Spleen (tissue), 11 donors: ENCODE data around the gene SCAND1. TPM values are rescaled to one million over a fixed set of nuclear protein-coding genes. Genes with fewer than 3 reads are reported as not detected.

Source experiments
- DNase-seq: peaks from one replicate; pipeline ENCODE4 v3.0.0-alpha.2; 2020
- H3K27ac ChIP-seq, 8 donors: fragments of 200-600 bp; sonication (generic) in 7 of 8; 1 replicate in 4 of 8; 2 replicates in 4 of 8; pipeline versions ENCODE4 v1.5.0 to v1.8.0; 2016 to 2021; ENCODE audit warnings: inconsistent platforms in 4 of 8, mild to moderate bottlenecking in 4 of 8, moderate library complexity in 1 of 8
- H3K27me3 ChIP-seq, 7 donors: fragments of 200-600 bp; sonication (generic) in 6 of 7; replicated peaks in 1 of 7; 1 replicate in 4 of 7; 2 replicates in 3 of 7; pipeline versions ENCODE4 v1.5.0 to v1.8.0; 2016 to 2021; ENCODE audit warnings: inconsistent platforms in 3 of 7, mild to moderate bottlenecking in 1 of 7
- H3K36me3 ChIP-seq, 6 donors: fragments of 200-600 bp; sonication (generic) in 5 of 6; 1 replicate in 4 of 6; 2 replicates in 2 of 6; pipeline versions ENCODE4 v1.5.0 to v1.8.0; 2016 to 2021; ENCODE audit warnings: inconsistent platforms in 2 of 6
- H3K4me1 ChIP-seq, 6 donors: fragments of 200-600 bp; sonication (generic) in 5 of 6; 1 replicate in 3 of 6; 2 replicates in 3 of 6; pipeline versions ENCODE4 v1.5.0 to v1.8.0; 2016 to 2021; ENCODE audit warnings: inconsistent platforms in 3 of 6
- H3K4me3 ChIP-seq, 8 donors: fragments of 200-600 bp; sonication (generic) in 7 of 8; 1 replicate in 4 of 8; 2 replicates in 4 of 8; pipeline versions ENCODE4 v1.5.0 to v1.8.0; 2016 to 2021; ENCODE audit warnings: inconsistent platforms in 4 of 8, mild to moderate bottlenecking in 4 of 8, moderate library complexity in 2 of 8
- H3K9me3 ChIP-seq, 8 donors: fragments of 200-600 bp; sonication (generic) in 7 of 8; 1 replicate in 4 of 8; 2 replicates in 4 of 8; pipeline versions ENCODE4 v1.5.0 to v1.8.0; 2016 to 2021; ENCODE audit warnings: inconsistent platforms in 4 of 8
- POLR2A ChIP-seq, 3 donors: fragments of 450-650 bp; IDR thresholded peaks; one replicate each; pipeline ENCODE4 v1.5.1; 2017; ENCODE audit warnings: antibody characterized with exemption in 3 of 3, mild to moderate bottlenecking in 1 of 3
- POLR2AphosphoS5 ChIP-seq, 3 donors: sonication (generic); formaldehyde crosslinking; IDR thresholded peaks; one replicate each; pipeline ENCODE4 v1.5.1; 2017; ENCODE audit warnings: antibody characterized with exemption in 3 of 3
- WGBS, 5 donors: extraction: QIAGEN DNeasy Blood & Tissue Kit in 3 of 5; methylation state at CpG; one replicate each; pipeline versions ENCODE4 v1.1.5 to v1.1.7; 2013 to 2018; 5-methylcytosine and 5-hydroxymethylcytosine counted together
- intact Hi-C: fragments of 100-400 bp; cut with DNase I; formaldehyde crosslinking; loops from one replicate; pipeline ENCODE4 v1.15.0; 2023; ENCODE audit warnings: low total_unique reads
- polyA plus RNA-seq, 3 donors: library from polyadenylated mRNA; stranded (reverse); fragments of 200-250 nt; gene quantifications; one replicate each; pipeline ENCODE4 v1.2.1, GENCODE V29; 2013
- total RNA-seq, 7 donors: library from RNA; depleted of rRNA in 3 of 7; stranded (reverse); fragments of >200 nt in 3 of 7; fragmentation: NEBNext Ultra II Directional in 4 of 7; extraction: Animal tissue kit (Norgen Biotek cat#: 25700) in 4 of 7; gene quantifications; one replicate each; pipeline versions ENCODE4 v1.1.0 to v1.2.1, GENCODE V29; 2016 to 2021
- TF ChIP-seq, protein P1 (sequence below), 11 experiments: fragments of 200-600 bp in 7 of 11; fragments of 450-650 bp in 4 of 11; sonication (generic) in 4 of 11; IDR thresholded peaks in 8 of 11; conservative IDR thresholded peaks in 3 of 11; 1 replicate in 7 of 11; 2 replicates in 4 of 11; pipeline versions ENCODE4 v1.4.0 to v1.8.0; 2016 to 2021; ENCODE audit warnings: antibody characterized with exemption in 11 of 11, inconsistent platforms in 4 of 11, mild to moderate bottlenecking in 1 of 11
- donor health status: healthy with polysubstance abuse.
- donor health status: DM: no; HTN: no; CAD: no; lungs with moderate emphysema.
- donor health status: DM: no; HTN: no; CAD: no.
- donor health status: Bipolar disorder and iron deficiency.
- donor health status: healthy.
- donor health status: DM: no; HTN: no; CAD: no.
- donor health status: DM: yes; HTN: yes; CAD: no.

SCAND1 gene
- total and polyA plus RNA-seq, 10 donors, result 50.0 to 291 (median 64.7) TPM

DNA sequence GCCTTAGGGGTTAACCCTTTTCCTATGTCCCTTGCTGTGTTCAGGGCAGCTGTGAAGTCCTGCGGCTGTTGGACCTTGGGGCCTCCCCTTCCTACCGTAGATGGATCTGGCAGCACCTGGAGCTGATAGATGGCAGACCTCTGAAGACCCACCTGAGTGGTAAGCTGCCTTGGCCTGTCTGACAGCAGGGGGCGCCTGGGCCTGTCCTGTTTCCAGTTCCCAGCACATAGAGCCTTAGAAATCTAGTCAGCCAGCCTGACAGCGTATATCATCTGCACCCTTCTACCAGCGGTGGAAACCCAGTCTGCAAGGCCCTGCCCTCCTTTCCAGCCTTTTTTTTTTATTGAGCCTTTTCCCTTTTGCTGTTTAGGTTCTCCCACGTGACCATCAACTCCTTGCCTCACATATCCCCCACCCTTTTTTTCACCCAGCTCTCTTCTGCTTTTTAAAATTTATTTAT is 40.7 kb upstream of the SCAND1 start:
- Histone ChIP-seq H3K9me3 (peaks cover 0 to 7% (median 5%) of the 10 kb centered on the region in 8 donors), H3K27ac (no peak overlapping the region), H3K4me1 (peaks cover 0 to 14% (median 5%) of the 10 kb centered on the region in 6 donors), H3K4me3 (no peak overlapping the region), H3K27me3 (no peaks in the 10 kb centered on the region), H3K36me3 (no peaks in the 10 kb centered on the region)
- intact Hi-C loops, result loop anchor here (10.0 kb wide), 1 partner anchor 200 kb away; no protein-coding TSS in a partner anchor
- peak; percentile 93 for DNase-seq
- TF ChIP-seq, protein P1, sequence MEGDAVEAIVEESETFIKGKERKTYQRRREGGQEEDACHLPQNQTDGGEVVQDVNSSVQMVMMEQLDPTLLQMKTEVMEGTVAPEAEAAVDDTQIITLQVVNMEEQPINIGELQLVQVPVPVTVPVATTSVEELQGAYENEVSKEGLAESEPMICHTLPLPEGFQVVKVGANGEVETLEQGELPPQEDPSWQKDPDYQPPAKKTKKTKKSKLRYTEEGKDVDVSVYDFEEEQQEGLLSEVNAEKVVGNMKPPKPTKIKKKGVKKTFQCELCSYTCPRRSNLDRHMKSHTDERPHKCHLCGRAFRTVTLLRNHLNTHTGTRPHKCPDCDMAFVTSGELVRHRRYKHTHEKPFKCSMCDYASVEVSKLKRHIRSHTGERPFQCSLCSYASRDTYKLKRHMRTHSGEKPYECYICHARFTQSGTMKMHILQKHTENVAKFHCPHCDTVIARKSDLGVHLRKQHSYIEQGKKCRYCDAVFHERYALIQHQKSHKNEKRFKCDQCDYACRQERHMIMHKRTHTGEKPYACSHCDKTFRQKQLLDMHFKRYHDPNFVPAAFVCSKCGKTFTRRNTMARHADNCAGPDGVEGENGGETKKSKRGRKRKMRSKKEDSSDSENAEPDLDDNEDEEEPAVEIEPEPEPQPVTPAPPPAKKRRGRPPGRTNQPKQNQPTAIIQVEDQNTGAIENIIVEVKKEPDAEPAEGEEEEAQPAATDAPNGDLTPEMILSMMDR (IDR thresholded peaks at IDR 0.05 in 8 of 11, conservative IDR thresholded peaks at IDR 0.05 in 3 of 11), result peak; percentile 53 to 88 (median 82)
- TF ChIP-seq POLR2AphosphoS5 (IDR thresholded peaks at IDR 0.05), result no peak
- WGBS, 5 donors, result 3 to 7% (median 4%) methylated on average over 6 of the region's 6 CpGs

DNA sequence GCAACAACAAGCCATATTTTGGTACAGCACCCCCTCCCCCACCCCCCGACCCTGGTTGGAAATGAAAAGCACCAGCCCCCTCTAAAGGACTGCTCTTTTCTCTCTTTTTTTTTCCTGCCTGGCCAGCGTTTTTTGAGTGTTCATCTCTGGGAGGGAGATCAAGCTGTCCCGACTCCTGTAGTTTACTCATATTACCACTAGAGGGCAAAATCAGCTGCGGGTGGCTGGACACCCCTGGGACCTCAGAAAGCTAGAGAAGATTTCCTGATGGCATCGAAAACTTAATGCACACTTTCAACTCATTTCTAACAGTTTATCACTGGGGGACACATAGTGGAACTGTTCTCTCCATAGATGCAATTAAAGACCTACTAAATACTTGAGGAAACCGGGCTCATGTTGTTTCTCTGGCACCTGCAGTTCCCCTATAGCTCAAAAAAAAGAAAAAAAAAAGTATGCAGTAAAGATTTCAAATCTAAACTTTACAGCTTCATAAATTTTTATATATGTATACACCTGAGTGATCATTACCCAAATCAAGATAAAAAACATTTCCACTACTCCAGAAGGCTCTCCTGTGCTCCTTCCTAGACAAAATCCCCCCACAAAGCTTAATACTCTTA is 38.5 kb upstream of the SCAND1 start:
- peak; percentile 79 for DNase-seq
- WGBS, 5 donors, result 0 to 3% (median 1%) methylated on average over 6 of the region's 6 CpGs
- no peak overlapping the region for H3K4me3 ChIP-seq
- H3K4me1 ChIP-seq, result peaks cover 0 to 14% (median 5%) of the 10 kb centered on the region in 6 donors
- intact Hi-C loops, result loop anchor here (2.0 to 10.0 kb wide), 2 partner anchors 146 to 202 kb away; no protein-coding TSS in a partner anchor
- TF ChIP-seq, protein P1 (IDR thresholded peaks at IDR 0.05 in 8 of 11, conservative IDR thresholded peaks at IDR 0.05 in 3 of 11), result peak; percentile 60 to 90 (median 75)
- TF ChIP-seq POLR2AphosphoS5 (IDR thresholded peaks at IDR 0.05), result no peak
- no peaks in the 10 kb centered on the region for H3K9me3 ChIP-seq
- H3K27ac ChIP-seq, result no peak overlapping the region
- no peaks in the 10 kb centered on the region for H3K27me3 ChIP-seq
- H3K36me3 ChIP-seq, result no peaks in the 10 kb centered on the region

DNA sequence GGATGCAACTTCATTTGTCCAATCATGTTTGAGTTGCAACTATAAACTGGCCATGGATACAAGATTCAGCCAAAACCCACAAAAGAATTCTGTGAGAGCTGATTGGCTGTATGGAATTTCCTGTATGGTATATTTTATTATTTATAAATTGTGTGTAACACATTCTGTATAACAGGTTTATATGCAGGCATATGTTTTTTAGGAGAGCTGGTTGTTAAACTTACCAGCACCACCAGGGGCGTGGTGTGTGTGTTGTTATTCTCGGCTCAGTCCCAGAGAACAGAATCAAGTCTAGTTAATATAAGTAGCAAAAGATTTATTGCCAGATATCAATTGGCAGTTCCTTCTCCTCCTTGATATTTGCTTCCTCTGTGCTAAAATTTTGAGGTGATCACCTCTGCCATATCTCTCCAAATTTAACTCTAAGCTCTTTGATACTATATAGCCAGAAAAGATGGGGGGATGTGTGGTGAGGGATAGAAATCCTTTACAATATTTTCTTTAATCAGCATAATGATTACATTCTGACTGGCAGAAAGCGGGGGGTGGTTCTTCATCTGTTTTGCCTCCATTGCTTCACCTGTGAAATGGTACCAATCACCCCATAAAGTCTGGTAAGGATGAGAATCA is 37.0 kb upstream of the SCAND1 start:
- no peaks in the 10 kb centered on the region for H3K27me3 ChIP-seq
- WGBS, 5 donors, result 36 to 41% (median 38%) methylated on average over 3 of the region's 3 CpGs
- peak; percentile 46 for DNase-seq
- peaks cover 0 to 14% (median 5%) of the 10 kb centered on the region in 6 donors for H3K4me1 ChIP-seq
- H3K4me3 ChIP-seq, result no peak overlapping the region
- H3K9me3 ChIP-seq, result no peaks in the 10 kb centered on the region
- no peak for TF ChIP-seq POLR2A (IDR thresholded peaks at IDR 0.05)
- no peak for TF ChIP-seq POLR2AphosphoS5 (IDR thresholded peaks at IDR 0.05)
- TF ChIP-seq, protein P1 (IDR thresholded peaks at IDR 0.05 in 8 of 11, conservative IDR thresholded peaks at IDR 0.05 in 3 of 11), result peak in 3 of 11 experiments; percentile 15 to 34 (median 32)
- intact Hi-C loops, result loop anchor here (10.0 kb wide), 1 partner anchor 204 kb away; no protein-coding TSS in a partner anchor
- H3K27ac ChIP-seq, result no peak overlapping the region
- no peaks in the 10 kb centered on the region for H3K36me3 ChIP-seq

DNA sequence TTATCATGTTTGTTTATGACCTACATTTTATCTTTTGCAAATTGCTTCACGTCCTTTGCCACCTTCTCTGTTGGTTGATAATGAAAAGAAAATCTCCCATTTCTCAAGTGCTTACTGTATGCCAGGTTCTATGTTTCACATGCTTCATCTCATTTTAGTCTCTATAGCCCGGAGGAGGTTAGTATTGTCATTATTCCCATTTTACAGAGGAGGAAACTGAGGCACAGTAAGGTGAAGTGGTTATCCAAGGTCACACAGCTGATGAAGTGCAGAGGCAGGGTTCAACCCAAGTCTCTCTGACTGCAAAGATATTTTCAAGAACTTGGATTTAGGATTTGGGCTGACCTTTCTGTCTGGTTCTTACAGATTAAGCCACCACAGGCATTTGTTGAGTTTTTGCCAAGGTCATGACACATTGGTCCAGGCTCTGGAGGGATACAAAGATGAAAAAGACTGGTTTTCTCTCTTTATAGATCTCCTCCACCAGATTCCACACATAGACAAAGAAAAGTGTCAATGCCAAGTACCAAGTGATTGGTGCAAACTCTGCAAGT is 34.7 kb upstream of the SCAND1 start:
- no peaks in the 10 kb centered on the region for H3K9me3 ChIP-seq
- WGBS, 5 donors, result 70 to 93% (median 84%) methylated on average over 2 of the region's 2 CpGs
- no peak overlapping the region for H3K27ac ChIP-seq
- intact Hi-C loops, result no loop called here
- TF ChIP-seq POLR2A (IDR thresholded peaks at IDR 0.05) (no peak), POLR2AphosphoS5 (IDR thresholded peaks at IDR 0.05) (no peak)
- TF ChIP-seq, protein P1 (IDR thresholded peaks at IDR 0.05 in 8 of 11, conservative IDR thresholded peaks at IDR 0.05 in 3 of 11), result no peak
- no peaks in the 10 kb centered on the region for H3K27me3 ChIP-seq
- no peak for DNase-seq
- H3K4me3 ChIP-seq, result no peak overlapping the region
- H3K36me3 ChIP-seq, result no peaks in the 10 kb centered on the region
- H3K4me1 ChIP-seq, result peaks cover 0 to 7% (median 2%) of the 10 kb centered on the region in 6 donors
